HEK293 (cell line): ENCODE data around the gene TACC2.

Experiments used
- IKZF3 ChIP-seq: fragments of 450-650 bp; IDR thresholded peaks from 2 replicates; pipeline ENCODE4 v1.5.0; 2018; ENCODE audit warnings: missing biosample characterization, mild to moderate bottlenecking, missing genetic modification characterization, moderate library complexity
- ZNF423 ChIP-seq: fragments of 450-650 bp; formaldehyde crosslinking; IDR thresholded peaks from 2 replicates; pipeline ENCODE4 v1.5.1; 2016; ENCODE audit warnings: missing biosample characterization, missing genetic modification characterization
- ZSCAN30 ChIP-seq: fragments of 450-650 bp; IDR thresholded peaks from 2 replicates; pipeline ENCODE4 v1.5.1; 2018; ENCODE audit warnings: missing biosample characterization, mild to moderate bottlenecking, missing genetic modification characterization, moderate library complexity

DNA sequence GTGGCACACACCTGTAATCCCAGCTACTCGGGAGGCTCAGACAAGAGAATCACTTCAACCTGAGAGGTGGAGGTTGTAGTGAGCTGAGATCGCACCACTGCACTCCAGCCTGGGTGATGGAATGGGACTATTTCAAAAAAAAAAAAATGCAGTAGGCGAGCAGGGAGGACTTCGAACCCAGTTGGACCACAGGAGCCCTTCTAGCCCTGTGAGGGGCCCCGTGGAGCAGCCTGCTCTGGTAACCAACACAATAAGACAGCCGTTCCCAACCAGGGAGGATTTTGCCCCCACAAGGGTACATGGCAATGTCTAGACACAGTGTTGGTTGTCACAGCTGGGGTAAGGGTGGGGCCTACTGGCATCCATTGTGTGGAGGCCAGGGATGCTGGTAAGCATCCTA is 218.2 kb downstream of the TACC2 start:
- no peak for TF ChIP-seq IKZF3
- TF ChIP-seq ZSCAN30, result no peak
- no peak for TF ChIP-seq ZNF423 (tag by site-specific recombination)
